Measurements from ENCODE around the gene CBFA2T2.
"Not testable (repeated sequence)": the region's sequence is repeated elsewhere in the genome, so short reads cannot be mapped to it uniquely, and the experiment has no call there.

The CBFA2T2 gene

DNA sequence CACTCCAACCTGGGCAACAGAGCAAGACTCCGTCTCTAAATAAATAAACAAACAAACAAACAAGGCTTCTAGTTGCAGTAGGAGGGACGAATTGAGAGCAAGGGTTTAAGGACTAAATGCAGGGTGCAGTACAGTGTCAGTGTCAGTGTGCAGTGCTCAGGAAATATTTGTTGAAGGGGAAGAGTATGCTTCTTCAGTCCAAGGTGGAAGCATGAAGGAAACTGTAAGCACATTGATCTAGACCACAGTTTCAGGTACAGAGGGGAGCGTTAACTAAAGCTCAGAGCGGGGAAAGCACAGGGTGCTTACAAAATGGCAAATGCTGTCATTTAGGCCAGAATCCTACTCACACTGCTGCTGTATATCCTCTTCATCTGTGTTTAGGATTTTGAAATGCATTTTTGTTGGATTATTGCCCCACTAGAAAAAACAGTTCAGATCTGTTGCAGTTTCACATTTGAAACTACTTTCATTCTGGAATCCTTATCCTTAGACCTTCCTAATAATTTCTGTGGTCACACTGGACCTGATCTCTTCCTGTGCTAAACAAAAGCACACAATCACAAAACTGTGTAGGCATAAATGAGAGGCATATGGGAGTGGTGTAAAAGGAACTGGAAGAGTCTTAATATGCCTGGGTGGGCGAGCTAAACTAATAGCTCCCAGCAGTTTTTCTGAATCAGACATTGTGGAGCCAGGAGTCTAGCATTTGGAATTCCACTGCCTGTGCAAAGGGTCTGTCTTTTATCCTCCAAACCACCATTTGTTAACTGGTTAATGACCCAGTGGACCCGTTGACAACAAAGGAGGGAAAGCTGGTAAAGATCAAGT, 41.4 kb downstream of the CBFA2T2 start:
- H3K4me1 ChIP-seq (ENCODE audit: insufficient read depth, low read length): no peaks in the 10 kb centered on the region
- no peaks in the 10 kb centered on the region for H3K27me3 ChIP-seq (ENCODE audit: insufficient read depth, low read length, poor library complexity)
- H3K4me2 ChIP-seq (ENCODE audit: insufficient read depth, low read length): no peak overlapping the region
- ATAC-seq (ENCODE audit: insufficient read depth, low read depth): no peak
- no peak overlapping the region for H3K9ac ChIP-seq (ENCODE audit: low read depth, low read length)
- H3K79me2 ChIP-seq (ENCODE audit: insufficient read depth, low read length): peaks cover 27% of the 10 kb centered on the region
- peaks cover 15% of the 10 kb centered on the region for H4K20me1 ChIP-seq (ENCODE audit: insufficient read depth, low read length)
- H3K4me3 ChIP-seq (ENCODE audit: low read depth in 1 of 2, low read length in 2 of 2): no peak overlapping the region
- H3K36me3 ChIP-seq (ENCODE audit: insufficient read depth, low read length): no peaks in the 10 kb centered on the region
- H3K27ac ChIP-seq (ENCODE audit: low read length): no peak overlapping the region; the same call in 1 of the 2 replicates
- H2AFZ ChIP-seq (ENCODE audit: low read depth, low read length): no peak overlapping the region
- no peak for DNase-seq
- no peaks in the 10 kb centered on the region for H3K9me3 ChIP-seq (ENCODE audit: insufficient read depth, low read length, severe bottlenecking)
- TF ChIP-seq, protein P1, sequence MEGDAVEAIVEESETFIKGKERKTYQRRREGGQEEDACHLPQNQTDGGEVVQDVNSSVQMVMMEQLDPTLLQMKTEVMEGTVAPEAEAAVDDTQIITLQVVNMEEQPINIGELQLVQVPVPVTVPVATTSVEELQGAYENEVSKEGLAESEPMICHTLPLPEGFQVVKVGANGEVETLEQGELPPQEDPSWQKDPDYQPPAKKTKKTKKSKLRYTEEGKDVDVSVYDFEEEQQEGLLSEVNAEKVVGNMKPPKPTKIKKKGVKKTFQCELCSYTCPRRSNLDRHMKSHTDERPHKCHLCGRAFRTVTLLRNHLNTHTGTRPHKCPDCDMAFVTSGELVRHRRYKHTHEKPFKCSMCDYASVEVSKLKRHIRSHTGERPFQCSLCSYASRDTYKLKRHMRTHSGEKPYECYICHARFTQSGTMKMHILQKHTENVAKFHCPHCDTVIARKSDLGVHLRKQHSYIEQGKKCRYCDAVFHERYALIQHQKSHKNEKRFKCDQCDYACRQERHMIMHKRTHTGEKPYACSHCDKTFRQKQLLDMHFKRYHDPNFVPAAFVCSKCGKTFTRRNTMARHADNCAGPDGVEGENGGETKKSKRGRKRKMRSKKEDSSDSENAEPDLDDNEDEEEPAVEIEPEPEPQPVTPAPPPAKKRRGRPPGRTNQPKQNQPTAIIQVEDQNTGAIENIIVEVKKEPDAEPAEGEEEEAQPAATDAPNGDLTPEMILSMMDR (IDR thresholded peaks at IDR 0.05; ENCODE audit: borderline replicate concordance, extremely low read depth, low read length, poor library complexity, severe bottlenecking): no peak
- no peak for TF ChIP-seq EZH2 (IDR thresholded peaks at IDR 0.05; ENCODE audit: borderline replicate concordance, low read depth, low read length, severe bottlenecking)

DNA sequence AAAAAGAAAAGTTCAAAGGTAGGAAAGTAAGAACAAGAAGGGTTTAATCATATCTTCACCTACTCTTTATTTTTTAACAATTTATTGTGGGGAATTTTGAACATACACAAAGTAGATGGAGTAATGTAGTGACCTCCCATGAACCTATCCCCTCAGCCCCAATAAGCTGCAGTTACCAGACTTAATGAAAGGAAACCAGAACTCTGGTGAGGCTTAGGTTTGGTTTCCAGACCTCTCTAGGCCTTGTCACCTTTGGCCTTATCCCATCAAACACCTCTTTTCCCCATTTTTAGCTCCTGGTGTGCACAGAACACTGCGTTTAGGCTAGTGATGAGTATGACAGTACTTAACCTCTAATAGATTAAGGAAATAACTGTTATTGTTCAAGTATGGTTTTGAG, 42.0 kb downstream of the CBFA2T2 start:
- H3K79me2 ChIP-seq (ENCODE audit: insufficient read depth, low read length): peaks cover 27% of the 10 kb centered on the region
- no peak for ATAC-seq (ENCODE audit: insufficient read depth, low read depth)
- H3K4me3 ChIP-seq (ENCODE audit: low read depth in 1 of 2, low read length in 2 of 2): no peak overlapping the region
- H3K27me3 ChIP-seq (ENCODE audit: insufficient read depth, low read length, poor library complexity): no peaks in the 10 kb centered on the region
- no peak overlapping the region for H3K9ac ChIP-seq (ENCODE audit: low read depth, low read length)
- H3K36me3 ChIP-seq (ENCODE audit: insufficient read depth, low read length): no peaks in the 10 kb centered on the region
- no peaks in the 10 kb centered on the region for H3K4me1 ChIP-seq (ENCODE audit: insufficient read depth, low read length)
- H4K20me1 ChIP-seq (ENCODE audit: insufficient read depth, low read length): peaks cover 15% of the 10 kb centered on the region
- no peaks in the 10 kb centered on the region for H3K9me3 ChIP-seq (ENCODE audit: insufficient read depth, low read length, severe bottlenecking)
- no peak overlapping the region for H3K4me2 ChIP-seq (ENCODE audit: insufficient read depth, low read length)
- H3K27ac ChIP-seq (ENCODE audit: low read length): no peak overlapping the region
- TF ChIP-seq EZH2 (IDR thresholded peaks at IDR 0.05; ENCODE audit: borderline replicate concordance, low read depth, low read length, severe bottlenecking): no peak
- TF ChIP-seq, protein P1 (IDR thresholded peaks at IDR 0.05; ENCODE audit: borderline replicate concordance, extremely low read depth, low read length, poor library complexity, severe bottlenecking): no peak
- DNase-seq: no peak
- no peak overlapping the region for H2AFZ ChIP-seq (ENCODE audit: low read depth, low read length)

- Histone ChIP-seq H3K4me2 (ENCODE audit: insufficient read depth, low read length) (no peak overlapping the region), H3K4me1 (ENCODE audit: insufficient read depth, low read length) (no peaks in the 10 kb centered on the region), H4K20me1 (ENCODE audit: insufficient read depth, low read length) (peaks cover 15% of the 10 kb centered on the region), H3K9me3 (ENCODE audit: insufficient read depth, low read length, severe bottlenecking) (no peaks in the 10 kb centered on the region), H3K9ac (ENCODE audit: low read depth, low read length) (no peak overlapping the region), H2AFZ (ENCODE audit: low read depth, low read length) (no peak overlapping the region), H3K36me3 (ENCODE audit: insufficient read depth, low read length) (no peaks in the 10 kb centered on the region), H3K27ac (ENCODE audit: low read length) (no peak overlapping the region), H3K79me2 (ENCODE audit: insufficient read depth, low read length) (peaks cover 20% of the 10 kb centered on the region), H3K4me3 (ENCODE audit: low read depth in 1 of 2, low read length in 2 of 2) (no peak overlapping the region), H3K27me3 (ENCODE audit: insufficient read depth, low read length, poor library complexity) (no peaks in the 10 kb centered on the region)
- TF ChIP-seq, protein P1 (IDR thresholded peaks at IDR 0.05; ENCODE audit: borderline replicate concordance, extremely low read depth, low read length, poor library complexity, severe bottlenecking): no peak
- TF ChIP-seq EZH2 (IDR thresholded peaks at IDR 0.05; ENCODE audit: borderline replicate concordance, low read depth, low read length, severe bottlenecking): no peak
- DNase-seq (no peak), ATAC-seq (ENCODE audit: insufficient read depth, low read depth) (no peak)
Measured at GRCh38 chr20:33532753-33533459, 43.0 kb downstream of the CBFA2T2 start.

- not testable (repeated sequence) for ATAC-seq (ENCODE audit: insufficient read depth, low read depth); H3K4me1 ChIP-seq (ENCODE audit: insufficient read depth, low read length); H3K9me3 ChIP-seq (ENCODE audit: insufficient read depth, low read length, severe bottlenecking); H3K9ac ChIP-seq (ENCODE audit: low read depth, low read length); DNase-seq; H3K4me2 ChIP-seq (ENCODE audit: insufficient read depth, low read length); H3K27ac ChIP-seq (ENCODE audit: low read length); H3K4me3 ChIP-seq (ENCODE audit: low read depth in 1 of 2, low read length in 2 of 2); H3K27me3 ChIP-seq (ENCODE audit: insufficient read depth, low read length, poor library complexity); H3K79me2 ChIP-seq (ENCODE audit: insufficient read depth, low read length); H2AFZ ChIP-seq (ENCODE audit: low read depth, low read length); H3K36me3 ChIP-seq (ENCODE audit: insufficient read depth, low read length)
- H4K20me1 ChIP-seq (ENCODE audit: insufficient read depth, low read length): peaks cover 11% of the 10 kb centered on the region; the same call in 1 of the 2 replicates
Measured at GRCh38 chr20:33535717-33536116, 45.8 kb downstream of the CBFA2T2 start.

Measured in DND-41 (cell line).